HepG2 (cell line): ENCODE measurements around the gene RAB40C. TPM values are rescaled to one million over a fixed set of nuclear protein-coding genes. Genes with fewer than 3 reads are reported as not detected.
A peak's percentile ranks its signal among the peaks of the same experiment; 100 is the strongest.

Experiments
- ATAC-seq: fragments of 200-7000 bp; cut with Tn5 transposase; 3 replicates; pipeline ENCODE4 v1.9.1; 2020; ENCODE audit warnings: mild to moderate bottlenecking, moderate library complexity
- BruUV-seq: library from RNA; stranded (reverse); fragments of 400-500 nt; replicated peaks from 2 replicates; lab custom pipeline; 2021; lab: Mats Ljungman, UMichigan
- CTCF ChIA-PET: fragments of 300-600 bp; formaldehyde crosslinking; extraction: SDS; loops from one replicate; lab custom pipeline; 2021; ENCODE audit warnings: low total read pairs, inconsistent platforms, low intra/inter-chr PET ratio; lab: Yijun Ruan, JAX
- POLR2A ChIA-PET: fragments of 350-600 bp; sonication (Branson Sonifier 250); formaldehyde crosslinking; loops from one replicate; lab custom pipeline; 2020; ENCODE audit warnings: antibody characterized with exemption, inconsistent platforms; lab: Yijun Ruan, JAX
- DNase-seq: peaks from one replicate; pipeline ENCODE4 v3.0.0-alpha.2; 2015; ENCODE audit warnings: low spot score
- FAIRE-seq: peaks from 3 replicates; lab custom pipeline; 2011; peaks lifted over from hg19 to GRCh38; lab: Jason Lieb, UNC
- H2AFZ ChIP-seq: one replicate; pipeline ENCODE4 v1.6.1; 2011; ENCODE audit warnings: low read length, inconsistent platforms
- H3K27ac ChIP-seq: fragments of 300-600 bp; 3 replicates; pipeline ENCODE4 v1.8.0; 2011; ENCODE audit warnings: mixed run types, mild to moderate bottlenecking, mixed read lengths, low read length, inconsistent platforms; ENCODE audit not compliant: insufficient read depth; ENCODE audit errors: extremely low read length
- H3K27me3 ChIP-seq, 2 experiments: fragments of 200-600 bp in 1 of 2; 2 replicates in 1 of 2; 3 replicates in 1 of 2; pipeline versions ENCODE4 v1.6.0 to v1.8.0; 2011; ENCODE audit warnings: low read length in 2 of 2, mild to moderate bottlenecking in 2 of 2, moderate library complexity in 2 of 2, inconsistent platforms in 1 of 2; ENCODE audit not compliant: insufficient read depth in 2 of 2, control insufficient read depth in 1 of 2
- H3K36me3 ChIP-seq, 2 experiments: fragments of 200-600 bp in 1 of 2; replicated peaks in 1 of 2; 2 replicates in 1 of 2; 3 replicates in 1 of 2; pipeline versions ENCODE4 v1.5.1 to v1.8.0; 2011; ENCODE audit warnings: low read length in 2 of 2, inconsistent platforms in 1 of 2; ENCODE audit not compliant: insufficient read depth in 2 of 2, control insufficient read depth in 1 of 2
- H3K4me1 ChIP-seq: 2 replicates; pipeline ENCODE4 v1.5.1; 2012; ENCODE audit warnings: low read length, inconsistent platforms; ENCODE audit not compliant: insufficient read depth
- H3K4me2 ChIP-seq: 2 replicates; pipeline ENCODE4 v1.6.0; 2011; ENCODE audit warnings: low read depth, low read length, inconsistent platforms
- H3K4me3 ChIP-seq, 3 experiments: fragments of 200-600 bp in 1 of 3; sonication (generic), shearing (Covaris generic) in 1 of 3; replicated peaks in 1 of 3; 2 replicates each; pipeline ENCODE4 v1.5.1; 2011 to 2016; ENCODE audit warnings: low read length in 3 of 3, inconsistent platforms in 2 of 3, low read depth in 2 of 3, mild to moderate bottlenecking in 2 of 3, control low read depth in 1 of 3, mixed read lengths in 1 of 3; ENCODE audit not compliant: insufficient read depth in 1 of 3
- H3K79me2 ChIP-seq: one replicate; pipeline ENCODE4 v1.6.1; 2011; ENCODE audit warnings: low read length, inconsistent platforms; ENCODE audit not compliant: insufficient read depth
- H3K9ac ChIP-seq: 2 replicates; pipeline ENCODE4 v1.6.0; 2011; ENCODE audit warnings: mild to moderate bottlenecking, low read depth, low read length, inconsistent platforms; ENCODE audit not compliant: insufficient read depth
- H3K9me3 ChIP-seq: 2 replicates; pipeline ENCODE4 v1.5.1; 2012; ENCODE audit warnings: mild to moderate bottlenecking, low read length
- H4K20me1 ChIP-seq: 2 replicates; pipeline ENCODE4 v1.6.0; 2011; ENCODE audit warnings: inconsistent platforms, mild to moderate bottlenecking, low read length, moderate library complexity; ENCODE audit not compliant: insufficient read depth
- AGO2 ChIP-seq: fragments of 200-400 bp; formaldehyde crosslinking; optimal IDR thresholded peaks from 2 replicates; pipeline ENCODE3; 2017; ENCODE audit warnings: mild to moderate bottlenecking, low read depth, low read length, moderate library complexity
- HNF4G ChIP-seq, 2 experiments: sonication (generic) in 1 of 2; formaldehyde crosslinking in 1 of 2; IDR thresholded peaks; 2 replicates each; pipeline versions ENCODE4 v1.4.0 to v1.6.1; 2011 to 2020; ENCODE audit warnings: borderline replicate concordance in 2 of 2, low read depth in 2 of 2, mild to moderate bottlenecking in 2 of 2, low read length in 1 of 2, missing genetic modification reagents in 1 of 2, moderate library complexity in 1 of 2
- SMC3 ChIP-seq: IDR thresholded peaks from 2 replicates; pipeline ENCODE4 v1.6.1; 2011; ENCODE audit warnings: low read length, improper control_type of control experiment
- XRCC5 ChIP-seq: fragments of 200-400 bp; formaldehyde crosslinking; optimal IDR thresholded peaks from 2 replicates; pipeline ENCODE3; 2017; ENCODE audit warnings: mild to moderate bottlenecking, low read length
- ZNF282 ChIP-seq: fragments of 450-650 bp; IDR thresholded peaks from 2 replicates; pipeline ENCODE4 v1.6.1; 2018; ENCODE audit not compliant: partially characterized antibody
- ZNF687 ChIP-seq: sonication (generic); formaldehyde crosslinking; IDR thresholded peaks from 2 replicates; pipeline ENCODE4 v1.5.1; 2020; ENCODE audit warnings: mild to moderate bottlenecking, missing genetic modification reagents, moderate library complexity
- WGBS: methylation state at CpG from one replicate; pipeline ENCODE4 v1.1.6; 2017; ENCODE audit warnings: low lambda C conversion rate; 5-methylcytosine and 5-hydroxymethylcytosine counted together
- in situ Hi-C: cut with HindIII; loops from 2 replicates; pipeline ENCODE4 v1.10.0; 2017; ENCODE audit warnings: low pct_unique_long_range_greater_than_20kb; ENCODE audit not compliant: extremely low pct_ligation_motif_present
- intact Hi-C: fragments of 100-400 bp; cut with micrococcal nuclease; formaldehyde crosslinking; loops from one replicate; pipeline ENCODE4 v1.10.0; 2022; ENCODE audit not compliant: unreplicated experiment
- polyA plus RNA-seq, 8 experiments: library from polyadenylated mRNA; depleted of rRNA in 3 of 8; stranded (reverse) in 7 of 8; unstranded in 1 of 8; fragments of >200 nt; fragmentation: Illumina TruSeq in 4 of 8; extraction: Trizol in 4 of 8; gene quantifications; 2 replicates each; pipeline versions ENCODE4 v1.2.1 to v1.2.3, GENCODE V29; 2011 to 2016; ENCODE audit warnings: low read depth in 4 of 8, missing spikeins in 1 of 8, mixed read lengths in 1 of 8; ENCODE audit not compliant: insufficient read depth in 1 of 8
- total RNA-seq, 5 experiments: library from RNA; depleted of rRNA; stranded (reverse); fragments of >200 nt; fragmentation: Illumina TruSeq; extraction: Trizol; gene quantifications; 2 replicates each; pipeline ENCODE4 v1.2.3, GENCODE V29; 2016; ENCODE audit warnings: low read depth in 1 of 5
- TF ChIP-seq, protein P1 (sequence below): sonication (generic); formaldehyde crosslinking; IDR thresholded peaks from 2 replicates; pipeline ENCODE4 v1.4.0; 2020; ENCODE audit warnings: missing genetic modification reagents

Gene RAB40C
- total and polyA plus RNA-seq, 2 of the 13 experiments (the other 11 are each of a cell fraction or from before 2014, with no cell fraction given), result 7.7 to 11.5 TPM

DNA sequence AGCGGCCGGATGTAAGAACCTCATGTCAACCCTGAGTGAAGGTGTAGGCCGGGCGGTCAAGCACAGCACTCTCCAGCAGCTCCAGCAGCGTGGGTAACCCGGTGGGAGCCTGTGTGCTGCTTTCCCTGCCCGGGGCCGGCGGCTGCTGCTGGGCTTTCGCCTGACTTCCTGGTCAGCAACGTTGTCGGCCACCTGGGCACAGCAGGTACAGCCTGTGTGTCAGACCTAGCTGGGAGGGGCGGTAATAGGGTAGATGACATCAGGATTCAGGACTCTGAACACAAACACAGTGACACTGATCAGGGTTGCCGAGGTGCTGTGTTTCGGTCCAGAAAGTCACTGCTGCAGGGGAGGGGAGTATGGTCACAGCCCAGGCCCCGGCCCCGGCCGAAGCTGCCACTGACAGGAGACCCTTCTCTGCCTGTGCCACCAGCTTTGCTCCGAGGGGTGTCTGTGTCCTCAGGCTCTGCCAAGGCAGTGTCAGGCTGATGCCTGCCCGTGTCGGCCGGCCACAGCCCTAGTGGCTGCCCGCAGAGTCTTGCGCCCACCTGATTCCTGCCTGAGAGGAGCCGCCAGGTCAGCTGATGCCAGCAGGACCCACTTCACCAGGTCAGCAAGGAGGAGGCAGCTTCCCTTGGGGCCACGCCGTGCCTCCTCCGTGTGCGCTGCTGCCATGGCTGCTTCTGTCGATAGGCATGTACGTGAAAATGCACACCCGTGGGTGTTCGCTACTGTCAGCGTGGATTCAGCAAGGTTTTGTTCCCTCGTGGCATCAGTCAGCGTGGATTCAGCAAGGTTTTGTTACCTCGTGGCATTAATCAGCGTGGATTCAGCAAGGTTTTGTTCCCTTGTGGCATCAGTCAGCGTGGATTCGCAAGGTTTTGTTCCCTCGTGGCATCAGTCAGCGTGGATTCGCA lies 9.2 kb downstream of the RAB40C start:
- H4K20me1 ChIP-seq, result no peaks in the 10 kb centered on the region
- DNase-seq, result no peak
- H3K36me3 ChIP-seq, result peaks cover 6 to 14% of the 10 kb centered on the region in 2 experiments; a peak in 4 of 5 replicates
- peak; percentile 44 for TF ChIP-seq AGO2
- TF ChIP-seq XRCC5, result no peak
- TF ChIP-seq HNF4G (IDR thresholded peaks at IDR 0.05; ENCODE audit: borderline replicate concordance, low read depth, low read length), result no peak
- no peak for TF ChIP-seq HNF4G (CRISPR knock-in tag; IDR thresholded peaks at IDR 0.05; ENCODE audit: borderline replicate concordance, low read depth)
- BruUV-seq, result no TSS peak
- no peak overlapping the region for H3K4me3 ChIP-seq
- ATAC-seq, result no peak
- H3K4me2 ChIP-seq, result no peak overlapping the region
- ChIA-PET CTCF (no interaction called here), POLR2A (interaction anchor here (1.0 kb wide), 1 partner anchor 11 kb away, joined by 3 read pairs; no protein-coding TSS in a partner anchor)
- intact Hi-C loops, result no loop called here
- H3K9me3 ChIP-seq, result no peaks in the 10 kb centered on the region
- no peaks in the 10 kb centered on the region; a peak in 1 of 5 replicates for H3K27me3 ChIP-seq
- H3K27ac ChIP-seq, result no peak overlapping the region
- in situ Hi-C loops, result no loop called here
- H3K9ac ChIP-seq, result no peak overlapping the region
- no peaks in the 10 kb centered on the region; the same call in 1 of the 2 replicates for H3K4me1 ChIP-seq
- H2AFZ ChIP-seq, result no peak overlapping the region
- peaks cover 17% of the 10 kb centered on the region for H3K79me2 ChIP-seq
- FAIRE-seq, result no peak
- 97% methylated on average over 26 of the region's 43 CpGs for WGBS

DNA sequence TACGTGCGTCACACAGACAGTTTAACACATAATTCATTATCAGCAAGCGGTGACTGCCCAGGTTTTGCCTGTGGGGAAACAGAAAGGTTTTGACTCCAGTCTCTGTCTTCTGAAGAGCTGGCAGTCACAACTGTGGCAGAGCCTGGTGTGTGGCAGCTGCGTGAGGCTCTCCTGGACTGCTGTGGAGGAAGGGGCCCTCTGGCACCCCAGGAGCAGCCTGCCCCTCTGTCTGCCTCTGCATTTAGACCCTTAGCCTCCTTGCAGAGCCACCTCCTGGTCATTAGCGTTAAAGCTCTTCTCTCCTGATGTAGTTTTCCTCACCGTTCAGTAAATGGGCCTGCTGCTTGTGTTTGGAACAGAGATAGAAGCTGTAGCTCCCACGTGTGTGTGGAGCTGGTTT lies 10.9 kb downstream of the RAB40C start:
- WGBS, result 51% methylated on average over 6 of the region's 7 CpGs
- peak; percentile 87 for ATAC-seq
- DNase-seq, result peak; percentile 45
- no peak overlapping the region for H3K4me2 ChIP-seq
- no peak overlapping the region for H2AFZ ChIP-seq
- H3K4me3 ChIP-seq, result no peak overlapping the region
- peak; percentile 66 for FAIRE-seq
- H3K27ac ChIP-seq, result no peak overlapping the region
- no TSS peak for BruUV-seq
- H3K4me1 ChIP-seq, result no peaks in the 10 kb centered on the region
- H3K79me2 ChIP-seq, result peaks cover 16% of the 10 kb centered on the region
- no peaks in the 10 kb centered on the region for H3K9me3 ChIP-seq
- H3K9ac ChIP-seq, result no peak overlapping the region
- intact Hi-C loops (no loop called here), in situ Hi-C loops (no loop called here)
- H4K20me1 ChIP-seq, result no peaks in the 10 kb centered on the region
- peaks cover 6 to 11% of the 10 kb centered on the region in 2 experiments; a peak in 4 of 5 replicates for H3K36me3 ChIP-seq
- ChIA-PET CTCF (interaction anchor here (1.5 kb wide), 1 partner anchor 22 kb away, joined by 8 read pairs; no protein-coding TSS in a partner anchor), POLR2A (no interaction called here)
- no peaks in the 10 kb centered on the region; a peak in 1 of 5 replicates for H3K27me3 ChIP-seq
- TF ChIP-seq SMC3 (peak; percentile 46; the same call in 1 of the 2 replicates), ZNF687 (CRISPR knock-in tag) (0 out of 2 replicates have a peak, but pooled peaks have one; percentile 13), XRCC5 (peak; percentile 16), ZNF282 (no peak)
- TF ChIP-seq, protein P1, sequence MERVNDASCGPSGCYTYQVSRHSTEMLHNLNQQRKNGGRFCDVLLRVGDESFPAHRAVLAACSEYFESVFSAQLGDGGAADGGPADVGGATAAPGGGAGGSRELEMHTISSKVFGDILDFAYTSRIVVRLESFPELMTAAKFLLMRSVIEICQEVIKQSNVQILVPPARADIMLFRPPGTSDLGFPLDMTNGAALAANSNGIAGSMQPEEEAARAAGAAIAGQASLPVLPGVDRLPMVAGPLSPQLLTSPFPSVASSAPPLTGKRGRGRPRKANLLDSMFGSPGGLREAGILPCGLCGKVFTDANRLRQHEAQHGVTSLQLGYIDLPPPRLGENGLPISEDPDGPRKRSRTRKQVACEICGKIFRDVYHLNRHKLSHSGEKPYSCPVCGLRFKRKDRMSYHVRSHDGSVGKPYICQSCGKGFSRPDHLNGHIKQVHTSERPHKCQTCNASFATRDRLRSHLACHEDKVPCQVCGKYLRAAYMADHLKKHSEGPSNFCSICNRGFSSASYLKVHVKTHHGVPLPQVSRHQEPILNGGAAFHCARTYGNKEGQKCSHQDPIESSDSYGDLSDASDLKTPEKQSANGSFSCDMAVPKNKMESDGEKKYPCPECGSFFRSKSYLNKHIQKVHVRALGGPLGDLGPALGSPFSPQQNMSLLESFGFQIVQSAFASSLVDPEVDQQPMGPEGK (CRISPR knock-in tag), result 0 out of 2 replicates have a peak, but pooled peaks have one; percentile 22
